Colon (tissue), 2 donors: Measurements from ENCODE around the gene GFOD1.
"Not testable (repeated sequence)": the region's sequence is repeated elsewhere in the genome, so short reads cannot be mapped to it uniquely, and the experiment has no call there.

Experiments used
- FAIRE-seq: peaks from 2 replicates; lab custom pipeline; 2012; peaks lifted over from hg19 to GRCh38; lab: Jason Lieb, UNC
- donor health status: control.
- donor health status: control.

GFOD1 gene

GRCh38 chr6:13404228-13404891, 83.0 kb downstream of the GFOD1 start:
- no peak for FAIRE-seq

- no peak for FAIRE-seq
Observed at GRCh38 chr6:13402711-13403110, 84.7 kb downstream of the GFOD1 start.

GRCh38 chr6:13400772-13401171, 86.6 kb downstream of the GFOD1 start:
- FAIRE-seq: no peak

- no peak for FAIRE-seq
Observed at GRCh38 chr6:13398421-13398994, 88.9 kb downstream of the GFOD1 start.

- no peak for FAIRE-seq
Observed at GRCh38 chr6:13398069-13398381, 89.4 kb downstream of the GFOD1 start.

GRCh38 chr6:13397359-13398068, 89.9 kb downstream of the GFOD1 start:
- FAIRE-seq: no peak

- no peak for FAIRE-seq
Observed at GRCh38 chr6:13396241-13396792, 91.1 kb downstream of the GFOD1 start.

GRCh38 chr6:13395272-13396237, 91.8 kb downstream of the GFOD1 start:
- no peak for FAIRE-seq

GRCh38 chr6:13392462-13392861, 94.9 kb downstream of the GFOD1 start:
- no peak for FAIRE-seq

GRCh38 chr6:13391537-13391936, 95.9 kb downstream of the GFOD1 start:
- FAIRE-seq: no peak

- FAIRE-seq: no peak
Observed at GRCh38 chr6:13390658-13391057, 96.7 kb downstream of the GFOD1 start.

- FAIRE-seq: not testable (repeated sequence)
Observed at GRCh38 chr6:13389237-13389636, 98.2 kb downstream of the GFOD1 start.

GRCh38 chr6:13388769-13389168, 98.6 kb downstream of the GFOD1 start:
- FAIRE-seq: not testable (repeated sequence)

GRCh38 chr6:13384966-13385365, 102.4 kb downstream of the GFOD1 start:
- no peak for FAIRE-seq

GRCh38 chr6:13384506-13384905, 102.9 kb downstream of the GFOD1 start:
- no peak for FAIRE-seq

GRCh38 chr6:13383328-13384163, 103.9 kb downstream of the GFOD1 start:
- FAIRE-seq: no peak

- FAIRE-seq: no peak
Observed at GRCh38 chr6:13380761-13381160, 106.6 kb downstream of the GFOD1 start.

- FAIRE-seq: no peak
Observed at GRCh38 chr6:13378669-13379590, 108.5 kb downstream of the GFOD1 start.

GRCh38 chr6:13377054-13377758, 110.2 kb downstream of the GFOD1 start:
- FAIRE-seq: no peak
